ENCODE measurements around the gene RPS8.
"Not testable (repeated sequence)": the region's sequence is repeated elsewhere in the genome, so short reads cannot be mapped to it uniquely, and the experiment has no call there.

Gene RPS8

DNA sequence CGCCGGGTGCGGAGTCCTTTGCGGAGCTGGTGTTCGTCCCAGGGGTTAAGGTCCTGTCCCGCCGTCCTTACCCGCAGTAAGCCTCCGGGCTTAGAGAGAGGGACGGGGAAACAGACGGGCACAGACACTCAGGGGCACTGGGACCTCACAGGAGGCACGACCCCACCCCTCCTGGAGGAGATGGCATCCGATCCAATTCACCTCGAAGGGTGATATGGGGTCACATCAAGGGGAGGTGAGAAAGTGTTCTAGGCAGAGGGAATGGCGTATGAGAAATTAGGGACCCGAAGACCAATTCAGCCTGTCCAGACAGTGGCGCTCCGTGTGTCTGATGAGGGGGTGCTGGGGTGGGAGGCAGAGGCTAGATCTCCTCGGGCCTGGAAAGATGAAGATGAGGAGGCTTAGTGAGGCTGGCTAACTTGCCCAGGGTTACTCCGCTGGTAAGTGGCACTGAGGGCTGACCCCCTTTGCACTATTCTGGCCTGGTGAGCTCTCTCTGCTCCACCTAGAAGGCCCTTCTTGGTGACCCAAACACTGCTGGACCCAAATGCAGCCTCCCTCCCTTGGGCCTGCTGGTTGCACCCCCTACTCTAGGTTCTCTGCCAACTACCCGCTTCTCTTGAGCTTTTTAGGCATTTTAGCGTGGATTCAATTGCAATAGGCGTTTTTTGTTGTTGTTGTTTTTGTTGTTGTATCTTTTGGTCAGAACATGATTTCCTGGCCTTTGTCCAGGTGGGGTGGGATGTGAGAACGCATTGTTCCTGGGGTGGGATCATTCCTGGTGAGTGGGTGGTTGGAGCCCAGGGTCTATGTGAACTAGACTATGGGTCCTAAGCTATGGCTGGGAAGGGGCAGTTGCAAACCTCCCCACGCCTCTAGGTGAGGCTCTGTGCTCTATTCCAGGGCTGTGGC, 45.2 kb downstream of the RPS8 start:
- peak overlapping the region; percentile 34 for H3K4me3 ChIP-seq (ENCODE audit: control insufficient read depth, low read depth, low read length)
- TF ChIP-seq, protein P1, sequence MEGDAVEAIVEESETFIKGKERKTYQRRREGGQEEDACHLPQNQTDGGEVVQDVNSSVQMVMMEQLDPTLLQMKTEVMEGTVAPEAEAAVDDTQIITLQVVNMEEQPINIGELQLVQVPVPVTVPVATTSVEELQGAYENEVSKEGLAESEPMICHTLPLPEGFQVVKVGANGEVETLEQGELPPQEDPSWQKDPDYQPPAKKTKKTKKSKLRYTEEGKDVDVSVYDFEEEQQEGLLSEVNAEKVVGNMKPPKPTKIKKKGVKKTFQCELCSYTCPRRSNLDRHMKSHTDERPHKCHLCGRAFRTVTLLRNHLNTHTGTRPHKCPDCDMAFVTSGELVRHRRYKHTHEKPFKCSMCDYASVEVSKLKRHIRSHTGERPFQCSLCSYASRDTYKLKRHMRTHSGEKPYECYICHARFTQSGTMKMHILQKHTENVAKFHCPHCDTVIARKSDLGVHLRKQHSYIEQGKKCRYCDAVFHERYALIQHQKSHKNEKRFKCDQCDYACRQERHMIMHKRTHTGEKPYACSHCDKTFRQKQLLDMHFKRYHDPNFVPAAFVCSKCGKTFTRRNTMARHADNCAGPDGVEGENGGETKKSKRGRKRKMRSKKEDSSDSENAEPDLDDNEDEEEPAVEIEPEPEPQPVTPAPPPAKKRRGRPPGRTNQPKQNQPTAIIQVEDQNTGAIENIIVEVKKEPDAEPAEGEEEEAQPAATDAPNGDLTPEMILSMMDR (IDR thresholded peaks at IDR 0.05; ENCODE audit: control insufficient read depth, insufficient read depth, low read depth, low read length, missing control alignments), result no peak
- DNase-seq (ENCODE audit: low read depth), result no peak

DNA sequence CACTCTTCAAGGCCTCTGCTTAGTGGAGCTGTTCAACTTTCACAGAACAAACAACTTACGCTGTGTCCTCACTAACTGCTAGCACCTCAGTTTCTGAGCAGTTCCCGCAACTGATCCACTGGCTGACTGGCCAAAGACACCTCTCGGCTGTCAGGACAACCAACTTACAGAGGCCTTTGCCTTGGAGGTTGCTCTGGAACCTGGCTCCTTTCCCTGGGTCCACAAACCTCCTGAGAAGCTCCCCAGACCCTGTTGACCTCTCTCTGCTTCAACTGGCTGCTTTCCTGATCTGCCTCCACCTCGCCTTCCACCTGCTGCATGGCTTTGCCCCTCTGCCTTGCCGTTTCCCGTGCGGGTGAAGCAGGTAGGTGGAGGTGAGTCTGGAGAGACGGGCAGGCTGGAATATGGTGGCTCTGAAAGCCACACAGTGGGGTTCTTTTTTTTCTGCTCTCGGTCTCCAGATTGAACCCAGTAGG, 45.9 kb downstream of the RPS8 start:
- no peak for DNase-seq (ENCODE audit: low read depth)
- no peak overlapping the region for H3K4me3 ChIP-seq (ENCODE audit: control insufficient read depth, low read depth, low read length)
- TF ChIP-seq, protein P1 (IDR thresholded peaks at IDR 0.05; ENCODE audit: control insufficient read depth, insufficient read depth, low read depth, low read length, missing control alignments), result no peak

DNA sequence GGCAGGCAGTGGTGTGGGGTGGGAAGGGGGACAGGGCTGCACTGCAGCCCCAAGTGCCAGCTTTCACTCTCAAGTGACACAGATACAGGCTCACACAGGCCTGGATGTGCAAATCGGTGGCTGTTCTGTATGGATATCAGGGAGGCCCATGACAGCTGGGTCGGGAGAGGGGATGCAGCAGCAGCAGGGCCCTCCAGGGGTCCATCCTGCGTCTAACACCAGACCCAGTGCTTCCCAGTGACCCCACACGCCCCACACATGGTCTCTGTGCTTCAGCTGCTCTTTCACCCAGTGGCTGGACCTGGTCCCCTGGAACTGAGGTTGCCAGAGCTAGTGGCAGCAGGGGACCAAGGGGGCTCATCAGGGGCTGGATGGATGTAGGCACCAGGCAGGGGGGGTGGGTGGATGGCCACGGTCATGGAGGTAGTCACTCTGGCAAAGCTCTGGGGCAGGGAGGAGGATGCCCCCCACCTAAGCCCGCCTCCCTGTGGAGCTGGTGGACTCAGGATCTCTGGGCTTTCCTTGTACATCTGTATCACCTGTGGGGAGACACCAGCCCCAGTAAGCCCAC, 46.9 kb downstream of the RPS8 start:
- TF ChIP-seq, protein P1 (IDR thresholded peaks at IDR 0.05; ENCODE audit: control insufficient read depth, insufficient read depth, low read depth, low read length, missing control alignments), result no peak
- no peak for DNase-seq (ENCODE audit: low read depth)
- H3K4me3 ChIP-seq (ENCODE audit: control insufficient read depth, low read depth, low read length), result no peak overlapping the region

DNA sequence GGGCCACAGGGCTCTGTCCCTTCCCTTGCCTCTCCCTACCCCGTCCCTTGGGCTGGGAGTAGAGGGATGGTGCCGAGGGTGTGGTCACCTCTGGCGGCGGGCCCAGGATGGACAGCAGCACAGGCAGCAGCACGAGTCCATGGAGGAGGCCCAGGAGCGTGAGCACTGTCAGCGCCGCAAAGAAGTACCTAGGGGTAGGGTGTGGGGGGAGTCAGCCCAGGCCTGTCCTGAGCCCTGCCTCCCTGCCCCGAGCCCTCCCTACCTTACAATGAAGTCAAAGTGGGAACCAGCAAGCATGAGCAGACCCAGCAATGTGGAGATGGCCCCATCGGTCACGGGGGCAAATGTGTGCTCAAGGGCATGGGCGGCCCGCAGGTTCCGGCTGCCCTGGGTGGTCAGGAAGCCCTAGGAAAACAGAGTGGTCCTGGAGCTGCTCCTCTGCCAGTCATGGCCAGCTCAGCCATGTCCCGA, 47.7 kb downstream of the RPS8 start:
- no peak for DNase-seq (ENCODE audit: low read depth)
- no peak overlapping the region for H3K4me3 ChIP-seq (ENCODE audit: control insufficient read depth, low read depth, low read length)
- TF ChIP-seq, protein P1 (IDR thresholded peaks at IDR 0.05; ENCODE audit: control insufficient read depth, insufficient read depth, low read depth, low read length, missing control alignments), result no peak

DNA sequence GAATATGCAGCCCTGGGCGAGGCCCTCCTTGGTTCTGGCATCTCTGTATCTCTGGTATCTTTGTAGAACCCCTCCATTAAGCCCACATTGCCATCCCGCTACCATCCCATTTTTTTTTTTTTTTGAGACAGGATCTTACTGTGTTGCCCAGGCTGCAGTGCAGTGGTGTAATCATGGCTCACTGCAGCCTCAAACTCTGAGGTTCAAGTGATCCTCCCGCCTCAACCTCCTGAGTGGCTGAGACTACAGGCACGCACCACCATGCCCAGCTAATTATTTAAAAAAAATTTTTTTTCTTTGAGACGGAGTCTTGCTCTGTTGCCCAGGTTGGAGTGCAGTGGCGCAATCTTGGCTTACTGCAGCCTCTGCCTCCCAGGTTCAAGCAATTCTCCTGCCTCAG, 49.1 kb downstream of the RPS8 start:
- not testable (repeated sequence) for DNase-seq (ENCODE audit: low read depth); H3K4me3 ChIP-seq (ENCODE audit: control insufficient read depth, low read depth, low read length)

DNA sequence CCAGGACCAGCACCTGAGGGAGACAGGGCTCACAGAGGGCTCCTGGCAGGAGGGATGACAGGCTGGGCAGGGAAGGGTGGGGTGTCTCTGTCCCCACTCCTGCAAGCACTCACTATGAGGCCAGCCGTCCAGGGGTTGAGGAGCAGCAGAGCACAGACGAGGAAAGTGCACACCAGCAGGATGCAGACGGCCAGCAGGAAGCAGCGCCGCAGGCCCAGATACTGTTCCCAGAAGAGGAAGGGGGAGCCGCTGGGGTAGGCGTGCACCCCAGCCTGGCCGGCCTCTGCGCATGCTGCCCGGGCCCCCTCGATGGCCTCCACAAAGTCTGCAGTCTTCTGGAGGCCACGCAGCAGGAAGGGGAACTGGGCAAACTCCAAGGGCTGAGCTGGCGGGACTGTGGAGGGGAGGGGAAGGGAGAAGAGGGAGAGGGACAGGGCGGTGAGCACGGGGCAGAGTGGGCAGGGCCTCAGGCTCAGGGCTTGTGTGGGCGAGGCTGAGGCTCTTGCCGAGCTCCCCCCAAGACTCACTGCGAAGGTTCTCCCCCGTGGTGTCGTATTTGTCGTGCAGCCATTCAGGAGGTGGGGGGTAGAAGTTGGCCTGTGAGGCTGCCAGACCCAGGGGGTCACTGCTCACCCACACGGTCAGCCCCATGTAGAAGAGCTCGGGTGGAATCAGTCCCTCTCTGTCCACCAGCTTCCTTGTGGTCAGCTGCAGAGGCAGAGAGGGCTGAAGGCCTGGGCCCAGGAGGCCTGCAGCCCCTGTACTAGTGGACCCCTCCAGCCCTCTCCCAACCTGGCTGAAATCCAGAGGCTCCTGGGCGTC, 51.2 kb downstream of the RPS8 start:
- DNase-seq (ENCODE audit: low read depth), result no peak
- no peak overlapping the region for H3K4me3 ChIP-seq (ENCODE audit: control insufficient read depth, low read depth, low read length)
- TF ChIP-seq, protein P1 (IDR thresholded peaks at IDR 0.05; ENCODE audit: control insufficient read depth, insufficient read depth, low read depth, low read length, missing control alignments), result no peak

Measured in AG09309 (cell line).